Esophagus mucosa (tissue), 1 donor: ENCODE measurements around the gene GALNT14. TPM values are rescaled to one million over a fixed set of nuclear protein-coding genes. Genes with fewer than 3 reads are reported as not detected.
"Not testable (repeated sequence)": the region's sequence is repeated elsewhere in the genome, so short reads cannot be mapped to it uniquely, and the experiment has no call there.

Experiments used
- ATAC-seq: fragments of 200-7000 bp; cut with Tn5 transposase; one replicate; pipeline ENCODE4 v1.9.1; 2020
- total RNA-seq: library from RNA; stranded (reverse); gene quantifications from one replicate; pipeline ENCODE4 v1.2.4, GENCODE V29; 2023
- donor health status: DM: yes; HTN: yes; CAD: no.

Gene GALNT14
- 26.7 TPM for total RNA-seq

GRCh38 chr2:31138037-31138962 lies at the start of gene GALNT14:
Gene GALNT14, minus strand, starts transcription at chr2:31138440. Its CDS starts 354 bp downstream, at chr2:31138086.
- peak; percentile 82 for ATAC-seq

GRCh38 chr2:31187166-31187565 lies 48.9 kb upstream of the GALNT14 start:
- ATAC-seq, result peak; percentile 31

- ATAC-seq, result not testable (repeated sequence)
Observed at GRCh38 chr2:31183973-31184372, 45.7 kb upstream of the GALNT14 start.

DNA sequence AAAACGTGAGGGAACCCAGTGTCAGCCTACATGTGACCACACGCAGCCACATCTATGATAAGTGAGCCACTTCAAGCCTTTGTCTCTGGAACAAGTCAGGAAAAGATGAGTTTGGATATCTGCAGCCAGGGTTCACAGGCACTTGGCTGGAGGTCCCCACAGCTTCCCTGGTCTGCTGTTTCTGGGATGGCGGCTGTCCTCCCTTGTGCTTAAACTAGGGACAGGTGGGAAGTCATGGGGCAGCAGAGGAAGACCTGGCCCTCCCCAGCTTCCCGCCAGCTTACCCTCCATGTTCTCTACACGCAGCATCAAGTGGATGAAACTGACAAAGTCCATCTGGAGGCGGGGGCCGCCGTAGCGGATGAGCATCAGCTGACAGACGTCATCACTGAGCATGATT lies 38.5 kb upstream of the GALNT14 start:
- ATAC-seq, result peak; percentile 12

DNA sequence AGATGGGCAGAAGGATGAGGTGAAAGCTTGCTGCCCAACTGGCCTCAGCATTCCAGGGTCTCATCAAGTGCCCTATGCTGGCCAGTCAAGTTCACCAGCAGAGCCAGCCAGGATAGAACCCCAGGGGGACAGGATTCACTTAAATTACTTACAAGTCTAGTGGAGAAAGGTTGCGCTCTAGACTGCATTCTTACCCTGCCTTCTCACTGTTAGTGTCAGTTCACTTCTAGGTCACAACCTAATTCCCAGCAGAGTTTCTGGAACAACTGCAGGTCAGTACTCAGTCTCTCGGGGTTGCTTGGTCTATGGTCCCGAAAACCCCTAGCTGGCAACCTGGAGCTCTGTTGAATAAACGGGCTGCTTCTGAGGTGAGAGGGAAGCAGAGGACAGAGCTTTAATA lies 32.9 kb upstream of the GALNT14 start:
- ATAC-seq, result no peak

DNA sequence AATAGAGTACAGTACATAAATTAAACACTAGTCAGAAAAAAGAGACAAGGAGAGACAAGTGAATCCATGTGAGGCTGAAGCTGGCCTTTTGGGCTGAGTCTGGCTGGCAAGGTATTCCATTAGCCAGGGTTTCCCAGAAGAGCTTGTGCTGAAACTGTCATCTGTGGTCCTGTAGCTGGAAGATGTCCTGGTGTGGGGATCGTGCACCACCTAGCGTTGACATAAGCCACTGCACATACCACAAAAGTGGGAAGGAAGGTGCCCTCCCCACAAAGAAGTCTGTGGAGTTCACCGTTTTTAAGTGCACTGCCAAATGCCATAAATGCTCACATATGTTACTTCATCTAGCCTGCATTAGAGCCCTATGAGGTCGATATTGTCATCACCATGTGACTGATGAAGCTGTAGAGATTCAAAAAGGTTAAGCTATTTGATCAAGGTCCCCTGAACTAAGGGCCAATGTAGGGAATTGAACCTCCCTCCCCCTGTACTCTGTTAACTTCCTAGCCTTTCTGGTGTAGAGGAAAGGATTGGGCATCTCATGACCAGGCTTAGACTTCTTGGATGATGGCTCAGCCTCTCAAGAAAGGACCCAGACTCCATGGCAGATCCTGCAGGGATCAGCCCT lies 31.9 kb upstream of the GALNT14 start:
- ATAC-seq, result peak; percentile 56

DNA sequence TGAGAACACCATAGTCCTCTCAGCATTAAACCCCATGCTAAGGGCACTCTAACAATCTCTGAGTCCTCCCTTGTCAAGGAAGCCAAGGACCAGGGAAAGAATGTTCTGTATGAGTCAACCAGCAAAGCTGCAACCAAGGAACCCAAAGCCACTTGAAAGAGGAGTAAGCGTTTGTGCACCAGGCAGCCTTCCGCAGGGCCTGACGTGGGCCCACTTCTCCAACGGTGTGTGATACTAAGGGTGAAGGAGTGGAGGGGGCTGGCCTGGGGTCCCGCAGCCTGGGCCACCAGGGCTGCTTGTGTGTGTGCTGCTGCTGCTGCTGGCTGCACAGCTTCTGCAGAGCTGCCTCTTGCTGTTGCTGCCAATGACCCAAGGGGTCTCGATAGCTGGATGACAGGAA lies 30.1 kb upstream of the GALNT14 start:
- ATAC-seq, result no peak

- ATAC-seq, result peak; percentile 9
Observed at GRCh38 chr2:31166925-31167324, 28.7 kb upstream of the GALNT14 start.

DNA sequence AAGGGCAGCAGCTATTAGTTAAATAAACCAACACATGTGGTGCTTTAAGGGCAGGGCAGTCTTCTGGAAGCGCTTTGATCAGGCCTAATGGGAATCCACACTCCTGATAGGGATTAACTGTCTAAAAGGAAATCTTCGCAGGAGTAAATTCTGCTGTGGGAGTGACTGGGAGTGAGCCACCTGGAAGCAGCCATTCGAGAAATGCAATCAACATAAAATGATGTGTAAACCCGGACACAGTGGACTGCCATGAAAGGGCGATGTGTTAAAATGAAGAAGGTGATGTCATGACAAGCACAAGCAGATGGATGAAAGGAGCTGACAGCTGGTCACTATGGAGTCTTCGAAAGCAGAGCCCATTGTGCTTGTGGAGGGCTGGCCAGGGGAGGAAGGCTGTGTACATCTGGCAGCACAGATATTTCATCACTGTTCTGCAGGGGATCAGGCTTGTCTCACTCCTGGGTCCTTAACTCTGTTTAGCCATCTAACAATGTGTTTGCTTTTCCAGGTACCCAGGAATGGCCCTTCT lies 24.8 kb upstream of the GALNT14 start:
- no peak for ATAC-seq

GRCh38 chr2:31161637-31162036 lies 23.4 kb upstream of the GALNT14 start:
- ATAC-seq, result no peak

DNA sequence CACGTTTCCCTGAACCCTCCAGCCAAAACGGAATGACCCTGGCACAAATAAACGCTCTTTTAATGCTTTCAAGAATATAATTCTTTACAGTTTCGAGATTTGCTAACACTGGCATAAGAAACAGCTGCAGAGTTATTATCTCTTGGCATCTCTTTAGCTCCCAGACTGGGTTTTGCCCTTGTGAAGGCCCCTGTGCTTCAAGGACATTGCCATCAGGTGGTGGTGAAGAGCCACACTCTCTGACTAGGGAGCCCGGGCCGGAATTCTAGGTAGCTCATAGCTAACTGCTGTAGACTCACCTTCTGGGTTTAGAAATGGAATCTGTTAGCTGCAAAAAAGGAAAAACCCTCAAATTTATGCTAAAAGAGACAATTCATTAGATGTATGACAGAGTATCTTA lies 13.3 kb upstream of the GALNT14 start:
- peak; percentile 49 for ATAC-seq

DNA sequence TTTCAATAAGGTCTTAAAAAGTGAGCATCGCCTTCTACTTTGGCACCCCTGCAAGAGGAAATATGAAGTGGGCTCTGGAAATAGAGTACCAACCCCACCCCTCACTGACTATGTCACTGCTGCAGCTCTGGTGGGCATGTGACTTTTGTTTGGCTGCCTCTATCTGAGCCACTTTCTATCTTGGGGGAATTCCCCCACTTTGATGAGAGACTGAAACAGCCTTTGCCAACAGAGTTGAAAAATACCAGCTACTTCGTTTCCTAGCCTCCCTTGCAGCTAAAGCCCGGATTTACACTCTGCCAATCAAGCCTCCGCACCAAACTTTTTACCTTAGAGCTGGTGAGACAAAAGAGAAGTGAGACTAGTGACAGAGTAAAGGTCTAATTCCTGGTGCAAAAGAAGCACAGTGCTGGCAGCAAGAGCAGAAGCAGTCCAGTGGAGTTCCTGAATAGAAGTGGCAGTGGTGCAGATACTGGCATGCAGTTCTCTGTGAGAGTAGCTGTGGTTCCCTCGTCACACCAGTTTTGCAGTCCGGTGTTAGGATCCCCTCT lies 12.0 kb upstream of the GALNT14 start:
- no peak for ATAC-seq

- no peak for ATAC-seq
Observed at GRCh38 chr2:31148514-31148913, 10.3 kb upstream of the GALNT14 start.

GRCh38 chr2:31147645-31148044 lies 9.4 kb upstream of the GALNT14 start:
- no peak for ATAC-seq

GRCh38 chr2:31142110-31142509 lies 3.9 kb upstream of the GALNT14 start:
- no peak for ATAC-seq

GRCh38 chr2:31141443-31142085 lies 3.3 kb upstream of the GALNT14 start:
- ATAC-seq, result no peak

- ATAC-seq, result no peak
Observed at GRCh38 chr2:31140151-31140550, 1.9 kb upstream of the GALNT14 start.

DNA sequence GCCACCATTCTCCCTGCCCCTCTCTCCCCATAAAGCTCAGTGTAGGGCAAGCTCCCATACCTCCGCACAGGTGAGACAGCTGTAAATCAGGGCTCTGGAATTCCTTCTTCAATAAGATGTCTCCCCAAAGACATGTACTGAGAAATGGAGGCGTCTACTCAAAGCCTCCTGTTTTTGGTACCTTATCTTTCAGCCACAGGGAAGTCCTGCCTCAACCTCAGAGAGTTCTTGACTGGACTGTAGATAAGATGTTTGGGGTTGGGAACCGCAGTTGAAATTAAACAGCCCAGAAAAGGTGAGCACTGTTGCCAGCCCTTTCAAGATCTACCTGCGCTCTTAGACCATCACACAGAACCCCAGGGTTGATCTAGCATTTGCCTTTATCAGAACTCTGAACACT lies 1.4 kb upstream of the GALNT14 start:
- no peak for ATAC-seq

DNA sequence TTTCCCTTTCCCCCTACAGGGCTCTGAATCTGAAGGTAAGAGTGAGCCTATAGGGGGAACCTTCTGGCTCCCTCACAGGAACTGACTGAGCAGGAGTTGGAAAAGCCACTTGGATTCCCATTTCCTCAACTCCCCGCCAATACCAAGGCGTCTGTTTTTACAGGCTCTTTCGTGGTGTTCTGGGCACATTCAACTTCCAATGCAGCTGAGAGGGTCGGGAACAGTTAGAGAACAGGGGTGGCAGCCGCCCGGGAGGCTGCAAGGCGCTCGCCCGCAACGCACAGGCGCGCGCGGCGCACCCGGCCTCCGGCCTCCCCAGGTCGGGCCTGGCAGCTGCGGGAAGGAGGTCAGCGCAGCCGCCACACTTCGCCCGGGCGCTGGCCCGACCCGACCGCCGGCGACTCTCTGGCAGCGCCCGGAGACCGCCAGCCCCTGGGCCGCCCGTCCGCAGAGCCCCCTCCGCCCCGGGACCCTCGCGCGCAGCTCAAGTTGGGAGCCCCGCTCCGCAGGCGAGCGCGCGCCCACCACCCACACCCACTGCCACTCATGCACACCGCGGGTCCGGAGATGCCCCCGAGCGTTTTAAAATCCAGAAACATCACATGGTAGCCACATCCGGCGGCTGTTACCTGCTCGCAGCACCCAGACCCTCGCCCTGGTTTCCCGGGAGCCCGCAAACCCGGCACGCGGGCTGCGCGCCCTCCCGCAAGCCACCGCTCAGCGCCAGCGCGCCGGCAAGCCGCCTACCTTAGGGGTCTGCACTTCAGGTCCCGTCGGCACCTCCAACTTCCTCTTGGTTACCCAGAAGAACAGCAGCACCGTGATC lies 816 bp downstream of the GALNT14 start:
- peak; percentile 12 for ATAC-seq

DNA sequence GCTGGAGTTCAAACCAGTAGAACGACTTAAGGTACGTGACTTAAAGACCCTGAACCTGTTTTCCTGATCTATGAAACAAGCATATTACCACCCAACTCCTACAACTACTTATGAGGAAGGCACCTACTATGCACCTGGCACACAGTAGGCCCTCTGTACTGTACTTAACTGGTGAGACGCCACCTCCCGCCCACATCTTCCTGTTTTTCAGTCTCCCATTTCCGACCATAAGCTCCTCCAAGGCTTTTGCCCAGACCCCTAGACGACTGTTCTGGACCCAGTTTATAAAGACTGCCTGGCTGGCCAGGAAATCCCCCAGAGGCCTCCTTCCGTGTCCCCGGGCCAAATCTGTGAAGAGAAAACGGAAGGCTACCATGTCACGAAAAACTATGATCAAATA lies 1.5 kb downstream of the GALNT14 start:
- ATAC-seq, result no peak

GRCh38 chr2:31136000-31136399 lies 2.2 kb downstream of the GALNT14 start:
- no peak for ATAC-seq

- no peak for ATAC-seq
Observed at GRCh38 chr2:31134480-31134879, 3.8 kb downstream of the GALNT14 start.
